K562 (cell line): Measurements from ENCODE around the gene VPS37B. TPM values are rescaled to one million over a fixed set of nuclear protein-coding genes. Genes with fewer than 3 reads are reported as not detected.

Source experiments
- DPF2 ChIP-seq: fragments of 450-650 bp; IDR thresholded peaks from 2 replicates; pipeline ENCODE4 v1.6.1; 2016
- HNRNPLL ChIP-seq: fragments of 200-400 bp; formaldehyde crosslinking; IDR thresholded peaks from 2 replicates; pipeline ENCODE4 v1.6.1; 2017; ENCODE audit warnings: low read length, low read depth, mild to moderate bottlenecking; ENCODE audit not compliant: poor library complexity, severe bottlenecking
- HOMEZ ChIP-seq: fragments of 250-450 bp; sonication (Bioruptor Pico); IDR thresholded peaks from 2 replicates; pipeline ENCODE4 v1.4.0; 2020; ENCODE audit warnings: mild to moderate bottlenecking, moderate library complexity
- KLF13 ChIP-seq: fragments of 450-650 bp; IDR thresholded peaks from 2 replicates; pipeline ENCODE4 v1.6.1; 2016; ENCODE audit warnings: missing genetic modification characterization, low read depth, mild to moderate bottlenecking, missing compliant biosample characterization, moderate library complexity, borderline replicate concordance
- NELFE ChIP-seq: IDR thresholded peaks from 2 replicates; pipeline ENCODE4 v1.6.1; 2011; ENCODE audit warnings: mild to moderate bottlenecking; ENCODE audit not compliant: insufficient read depth, insufficient read length
- RAD51 ChIP-seq: fragments of 450-650 bp; IDR thresholded peaks from 2 replicates; pipeline ENCODE4 v1.7.1; 2016; ENCODE audit warnings: low read depth, mild to moderate bottlenecking, borderline replicate concordance
- RBM17 ChIP-seq: fragments of 200-400 bp; formaldehyde crosslinking; IDR thresholded peaks from 2 replicates; pipeline ENCODE4 v1.6.1; 2017; ENCODE audit warnings: low read depth, mild to moderate bottlenecking, low read length, borderline replicate concordance
- SIN3A ChIP-seq, 2 experiments: fragments of 150-350 bp in 1 of 2; IDR thresholded peaks; 2 replicates each; pipeline ENCODE4 v1.6.1; 2011 to 2016; ENCODE audit warnings: borderline replicate concordance in 2 of 2, low read depth in 2 of 2, low read length in 2 of 2, mild to moderate bottlenecking in 2 of 2, moderate library complexity in 2 of 2; ENCODE audit not compliant: control insufficient read depth in 1 of 2
- XRCC4 ChIP-seq: IDR thresholded peaks from one replicate; pipeline ENCODE4 v1.6.1; 2011; ENCODE audit not compliant: insufficient read depth, insufficient read length; ENCODE audit errors: extremely low read depth
- ZBTB5 ChIP-seq: fragments of 450-650 bp; IDR thresholded peaks from 2 replicates; pipeline ENCODE4 v1.6.1; 2017; ENCODE audit warnings: antibody characterized with exemption
- ZNF184 ChIP-seq: sonication (generic); formaldehyde crosslinking; IDR thresholded peaks from 2 replicates; pipeline ENCODE4 v1.5.0; 2020; ENCODE audit warnings: missing genetic modification reagents
- ZNF277 ChIP-seq: fragments of 250-450 bp; sonication (Bioruptor Pico); IDR thresholded peaks from 2 replicates; pipeline ENCODE4 v1.8.0; 2022; ENCODE audit warnings: inconsistent platforms, mild to moderate bottlenecking, moderate library complexity, borderline replicate concordance
- ZNF518B ChIP-seq: fragments of 250-450 bp; sonication (Bioruptor Pico); IDR thresholded peaks from 2 replicates; pipeline ENCODE4 v1.5.0; 2021; ENCODE audit warnings: mild to moderate bottlenecking, moderate library complexity
- polyA plus RNA-seq, 8 experiments: library from polyadenylated mRNA; depleted of rRNA in 4 of 8; stranded (reverse) in 5 of 8; unstranded in 3 of 8; fragments of >200 nt; fragmentation: Nextera tagmentation in 2 of 8; fragmentation: Illumina TruSeq in 1 of 8; extraction: Ambion mirVana in 2 of 8; extraction: Trizol in 1 of 8; gene quantifications; 2 replicates each; pipeline versions ENCODE4 v1.2.1 to v1.2.3, GENCODE V29; 2011 to 2014; ENCODE audit warnings: inconsistent platforms in 1 of 8, missing spikeins in 1 of 8
- total RNA-seq, 7 experiments: library from RNA; depleted of rRNA in 6 of 7; stranded (reverse); fragments of >200 nt in 6 of 7; fragmentation: Illumina TruSeq in 2 of 7; extraction: Trizol in 2 of 7; gene quantifications; 2 replicates each; pipeline versions ENCODE4 v1.2.1 to v1.2.3, GENCODE V29; 2011 to 2021; ENCODE audit warnings: low replicate concordance in 1 of 7

VPS37B gene
- total and polyA plus RNA-seq, 9 of the 15 experiments (the other 6 are each of a cell fraction or from before 2014, with no cell fraction given), result 0.28 to 37.4 (median 17.9) TPM

- TF ChIP-seq ZBTB5 (no peak), DPF2 (peak; percentile 59; the same call in 1 of the 2 replicates), SIN3A (IDR thresholded peaks at IDR 0.05; ENCODE audit: borderline replicate concordance in 2 of 2, control insufficient read depth in 1 of 2, low read depth in 2 of 2, low read length in 2 of 2) (peak; percentile 25 to 37; a peak in 1 of 4 replicates), RAD51 (peak; percentile 89), KLF13 (peak; percentile 82; the same call in 1 of the 2 replicates), HNRNPLL (peak; percentile 46), NELFE (no peak), HOMEZ (CRISPR knock-in tag) (no peak), ZNF277 (CRISPR knock-in tag) (no peak), ZNF184 (no peak), RBM17 (no peak), ZNF518B (CRISPR knock-in tag) (no peak), XRCC4 (no peak)
Observed at GRCh38 chr12:122895704-122896636, at the start of gene VPS37B (continued).
